HG03064 (cell line): Measurements from ENCODE around the gene PRSS23.
"Not testable (repeated sequence)": the region's sequence is repeated elsewhere in the genome, so short reads cannot be mapped to it uniquely, and the experiment has no call there.

ENCODE experiments used
- ATAC-seq: cut with Tn5 transposase; IDR thresholded peaks from one replicate; pipeline ENCODE4 v1.9.1; 2021; ENCODE audit warnings: low read depth; ENCODE audit not compliant: unreplicated experiment

The PRSS23 gene

GRCh38 chr11:86811637-86812321, 11.4 kb downstream of the PRSS23 start:
- ATAC-seq, result no peak

GRCh38 chr11:86812322-86812670, 12.0 kb downstream of the PRSS23 start:
- no peak for ATAC-seq

- no peak for ATAC-seq
Observed at GRCh38 chr11:86812981-86813380, 12.6 kb downstream of the PRSS23 start.

- no peak for ATAC-seq
Observed at GRCh38 chr11:86814775-86815174, 14.4 kb downstream of the PRSS23 start.

GRCh38 chr11:86815726-86816125, 15.4 kb downstream of the PRSS23 start:
- no peak for ATAC-seq

GRCh38 chr11:86816251-86816726, 15.9 kb downstream of the PRSS23 start:
- ATAC-seq, result no peak

- ATAC-seq, result no peak
Observed at GRCh38 chr11:86818462-86819192, 18.3 kb downstream of the PRSS23 start.

GRCh38 chr11:86824139-86824538, 23.8 kb downstream of the PRSS23 start:
- not testable (repeated sequence) for ATAC-seq

GRCh38 chr11:86834376-86834775, 34.0 kb downstream of the PRSS23 start:
- ATAC-seq, result not testable (repeated sequence)

GRCh38 chr11:86844762-86845508, 44.6 kb downstream of the PRSS23 start:
- not testable (repeated sequence) for ATAC-seq

GRCh38 chr11:86848132-86848531, 47.8 kb downstream of the PRSS23 start:
- no peak for ATAC-seq

GRCh38 chr11:86849679-86850078, 49.3 kb downstream of the PRSS23 start:
- no peak for ATAC-seq
